Measurements from ENCODE around the gene COX4I1.

DNA sequence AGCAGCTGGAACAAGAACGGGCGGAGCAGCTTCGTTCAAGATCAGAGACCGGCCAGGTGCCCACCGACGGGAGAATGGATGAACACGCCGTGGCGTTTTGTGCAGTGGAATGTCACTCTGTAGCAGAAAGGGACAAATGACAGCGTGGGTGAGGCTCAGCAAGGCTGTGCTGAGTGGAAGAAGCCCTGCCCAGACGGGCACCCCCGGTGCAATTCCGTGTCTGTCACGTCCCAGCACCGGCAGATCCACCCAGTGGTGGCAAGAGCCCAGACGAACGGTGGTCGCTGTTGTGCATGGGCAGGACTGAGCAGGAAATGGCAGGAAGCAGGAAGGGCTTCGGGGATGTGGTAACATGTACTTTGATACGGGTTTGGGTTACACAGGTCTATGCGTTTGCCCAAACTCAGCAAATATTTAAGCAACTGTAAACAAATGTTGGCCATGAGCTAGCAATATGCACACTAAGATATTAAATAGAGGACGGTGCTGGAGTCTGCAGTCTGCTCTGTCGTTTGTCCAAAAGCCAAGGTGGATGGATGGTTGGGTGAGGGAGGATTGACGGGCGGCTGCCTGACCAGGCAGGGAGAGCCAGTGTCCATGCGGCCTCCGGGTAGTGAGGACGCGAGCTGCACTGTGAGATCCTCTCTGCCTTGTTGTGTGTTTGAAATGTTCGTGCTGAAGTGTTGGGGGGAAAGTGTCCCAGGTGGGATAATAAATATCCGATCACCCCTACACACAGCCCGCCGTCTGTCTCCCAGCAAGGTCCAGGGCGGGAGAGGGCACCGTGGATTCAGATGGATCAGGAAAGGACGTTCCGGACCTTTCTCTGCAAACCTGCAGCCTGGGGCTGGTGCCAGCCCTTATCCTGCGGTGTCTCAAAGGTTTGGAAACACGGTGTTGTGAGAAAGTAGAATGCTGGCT is 48.4 kb downstream of the COX4I1 start:
- no peak for TF ChIP-seq SP1 (IDR thresholded peaks at IDR 0.05; ENCODE audit: low read depth)
- TF ChIP-seq, protein P1, sequence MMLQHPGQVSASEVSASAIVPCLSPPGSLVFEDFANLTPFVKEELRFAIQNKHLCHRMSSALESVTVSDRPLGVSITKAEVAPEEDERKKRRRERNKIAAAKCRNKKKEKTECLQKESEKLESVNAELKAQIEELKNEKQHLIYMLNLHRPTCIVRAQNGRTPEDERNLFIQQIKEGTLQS (IDR thresholded peaks at IDR 0.05) = no peak
- TF ChIP-seq, protein P2, sequence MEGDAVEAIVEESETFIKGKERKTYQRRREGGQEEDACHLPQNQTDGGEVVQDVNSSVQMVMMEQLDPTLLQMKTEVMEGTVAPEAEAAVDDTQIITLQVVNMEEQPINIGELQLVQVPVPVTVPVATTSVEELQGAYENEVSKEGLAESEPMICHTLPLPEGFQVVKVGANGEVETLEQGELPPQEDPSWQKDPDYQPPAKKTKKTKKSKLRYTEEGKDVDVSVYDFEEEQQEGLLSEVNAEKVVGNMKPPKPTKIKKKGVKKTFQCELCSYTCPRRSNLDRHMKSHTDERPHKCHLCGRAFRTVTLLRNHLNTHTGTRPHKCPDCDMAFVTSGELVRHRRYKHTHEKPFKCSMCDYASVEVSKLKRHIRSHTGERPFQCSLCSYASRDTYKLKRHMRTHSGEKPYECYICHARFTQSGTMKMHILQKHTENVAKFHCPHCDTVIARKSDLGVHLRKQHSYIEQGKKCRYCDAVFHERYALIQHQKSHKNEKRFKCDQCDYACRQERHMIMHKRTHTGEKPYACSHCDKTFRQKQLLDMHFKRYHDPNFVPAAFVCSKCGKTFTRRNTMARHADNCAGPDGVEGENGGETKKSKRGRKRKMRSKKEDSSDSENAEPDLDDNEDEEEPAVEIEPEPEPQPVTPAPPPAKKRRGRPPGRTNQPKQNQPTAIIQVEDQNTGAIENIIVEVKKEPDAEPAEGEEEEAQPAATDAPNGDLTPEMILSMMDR (IDR thresholded peaks at IDR 0.05 in 2 of 3, conservative IDR thresholded peaks at IDR 0.05 in 1 of 3; ENCODE audit: borderline replicate concordance in 1 of 3, insufficient read depth in 1 of 3, low read depth in 2 of 3, low read length in 2 of 3) = no peak
- no peak for TF ChIP-seq RAD21 (IDR thresholded peaks at IDR 0.05; ENCODE audit: low read depth)
- no peak for TF ChIP-seq POLR2AphosphoS5 (IDR thresholded peaks at IDR 0.05; ENCODE audit: low read depth, low read length)
- TF ChIP-seq EZH2phosphoT487 (IDR thresholded peaks at IDR 0.05; ENCODE audit: borderline replicate concordance) = no peak

All from HCT116 (cell line).